Measurements from ENCODE around the gene RUNDC3A. TPM values are rescaled to one million over a fixed set of nuclear protein-coding genes. Genes with fewer than 3 reads are reported as not detected.

Gene RUNDC3A
- polyA plus RNA-seq, 1 experiment: 0.58 TPM

GRCh38 chr17:44310609-44311376, 2.4 kb downstream of the RUNDC3A start:
- TF ChIP-seq CTCF (IDR thresholded peaks at IDR 0.05; ENCODE audit: insufficient read depth, low read depth, low read length): no peak
- no peak for DNase-seq (ENCODE audit: low read depth)
- CTCF ChIA-PET: interaction anchor here (1.0 to 1.4 kb wide), 3 partner anchors 21 to 54 kb away, joined by 3 read pairs; no protein-coding TSS in a partner anchor
- Histone ChIP-seq H3K36me3 (ENCODE audit: control insufficient read depth, insufficient read depth, low read length) (no peaks in the 10 kb centered on the region), H3K27me3 (ENCODE audit: control insufficient read depth, insufficient read depth, low read length) (peaks cover 22% of the 10 kb centered on the region), H3K4me3 (ENCODE audit: low read depth, low read length) (no peak overlapping the region)
- POLR2A ChIA-PET: no interaction called here

DNA sequence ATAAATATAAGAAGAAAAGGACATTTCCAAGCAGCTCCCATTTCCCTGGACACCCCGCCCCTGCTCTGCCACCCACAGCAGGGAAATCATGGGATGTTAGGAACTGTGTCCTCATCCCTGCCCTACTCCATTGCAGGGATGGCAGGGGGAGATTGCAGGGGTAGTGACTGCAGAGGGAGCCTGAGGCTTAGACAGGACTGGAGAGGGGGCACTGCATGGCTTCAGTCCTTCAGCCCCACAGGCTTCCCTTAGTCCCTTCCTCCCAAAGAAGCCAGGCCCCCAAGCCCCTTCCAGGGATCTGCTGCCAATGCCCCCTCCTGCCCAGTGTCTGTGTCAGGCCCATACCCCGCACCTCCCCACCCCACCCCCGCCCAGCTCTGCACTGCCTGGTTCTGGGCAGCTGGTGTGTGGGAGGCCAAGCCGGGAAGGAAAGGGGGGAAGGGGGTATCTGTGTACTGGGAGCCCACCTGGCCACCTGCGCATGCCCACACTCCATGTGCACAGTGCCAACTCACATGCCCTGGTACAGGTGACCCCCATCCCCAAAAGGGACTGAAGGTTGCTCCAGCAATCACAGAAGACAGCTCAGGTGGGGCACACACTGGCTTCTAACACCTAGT, 3.3 kb downstream of the RUNDC3A start:
- POLR2A ChIA-PET: no interaction called here
- Histone ChIP-seq H3K27me3 (ENCODE audit: control insufficient read depth, insufficient read depth, low read length) (peaks cover 30% of the 10 kb centered on the region), H3K4me3 (ENCODE audit: low read depth, low read length) (no peak overlapping the region), H3K36me3 (ENCODE audit: control insufficient read depth, insufficient read depth, low read length) (no peaks in the 10 kb centered on the region)
- no peak for TF ChIP-seq CTCF (IDR thresholded peaks at IDR 0.05; ENCODE audit: insufficient read depth, low read depth, low read length)
- CTCF ChIA-PET: interaction anchor here (1.0 to 1.4 kb wide), 3 partner anchors 20 to 53 kb away, joined by 3 read pairs; no protein-coding TSS in a partner anchor
- DNase-seq (ENCODE audit: low read depth): no peak

DNA sequence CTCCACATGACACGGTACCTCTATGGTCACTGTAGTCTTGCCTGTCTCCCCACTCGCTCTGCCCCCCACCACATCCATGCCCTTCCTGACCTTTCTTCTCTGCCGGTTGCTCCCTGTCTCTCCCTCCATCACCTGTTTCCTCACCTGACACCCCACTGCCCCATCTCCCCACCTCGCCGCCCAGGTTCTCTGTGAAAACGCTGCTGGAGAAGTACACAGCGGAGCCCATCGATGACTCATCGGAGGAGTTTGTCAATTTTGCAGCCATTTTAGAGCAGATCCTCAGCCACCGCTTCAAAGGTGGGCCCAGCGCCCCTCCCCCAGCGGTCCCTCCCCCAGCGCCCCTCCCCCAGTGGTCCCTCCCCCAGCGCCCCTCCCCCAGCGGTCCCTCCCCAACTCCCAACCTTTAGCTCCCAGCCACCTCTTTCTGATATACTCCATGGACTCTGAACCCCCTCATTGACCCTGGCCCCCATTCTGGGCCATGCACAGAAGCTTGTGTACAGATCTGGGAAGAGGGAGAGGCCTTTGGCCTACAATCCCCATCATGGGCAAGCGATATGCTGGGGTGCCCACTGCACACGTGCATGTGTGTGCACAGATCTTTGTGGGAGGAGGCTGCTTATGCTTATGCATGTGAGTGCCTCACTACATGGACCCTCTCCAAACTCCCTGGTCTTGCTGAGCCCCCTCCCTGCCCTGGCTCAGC, 4.1 kb downstream of the RUNDC3A start:
- no peak for DNase-seq (ENCODE audit: low read depth)
- Histone ChIP-seq H3K27me3 (ENCODE audit: control insufficient read depth, insufficient read depth, low read length) (peaks cover 30% of the 10 kb centered on the region), H3K36me3 (ENCODE audit: control insufficient read depth, insufficient read depth, low read length) (no peaks in the 10 kb centered on the region), H3K4me3 (ENCODE audit: low read depth, low read length) (no peak overlapping the region)
- TF ChIP-seq CTCF (IDR thresholded peaks at IDR 0.05; ENCODE audit: insufficient read depth, low read depth, low read length): no peak
- POLR2A ChIA-PET: no interaction called here
- CTCF ChIA-PET: no interaction called here

GRCh38 chr17:44314031-44314430, 5.6 kb downstream of the RUNDC3A start:
- CTCF ChIA-PET: interaction anchor here (1.1 to 1.2 kb wide), 2 partner anchors 18 to 104 kb away, joined by 3 read pairs; no protein-coding TSS in a partner anchor
- Histone ChIP-seq H3K27me3 (ENCODE audit: control insufficient read depth, insufficient read depth, low read length) (peaks cover 30% of the 10 kb centered on the region), H3K36me3 (ENCODE audit: control insufficient read depth, insufficient read depth, low read length) (no peaks in the 10 kb centered on the region), H3K4me3 (ENCODE audit: low read depth, low read length) (no peak overlapping the region)
- POLR2A ChIA-PET: no interaction called here
- DNase-seq (ENCODE audit: low read depth): no peak
- TF ChIP-seq CTCF (IDR thresholded peaks at IDR 0.05; ENCODE audit: insufficient read depth, low read depth, low read length): no peak

DNA sequence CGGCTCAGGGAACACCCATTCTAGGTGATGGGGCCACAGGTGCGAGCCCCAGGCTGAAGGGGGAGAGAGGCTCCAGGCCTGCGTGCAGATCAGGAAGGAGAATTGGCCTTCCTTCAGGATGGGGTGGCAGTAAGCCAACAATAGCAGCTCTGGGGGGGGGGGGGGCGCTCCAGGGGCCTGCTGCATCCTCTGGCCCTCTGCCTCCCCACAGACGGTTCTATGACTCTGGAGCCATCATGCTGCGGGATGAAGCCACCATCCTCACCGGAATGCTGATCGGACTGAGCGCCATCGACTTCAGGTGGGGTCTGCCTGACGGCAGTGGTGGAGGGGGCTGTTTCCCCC, 6.1 kb downstream of the RUNDC3A start:
- Histone ChIP-seq H3K27me3 (ENCODE audit: control insufficient read depth, insufficient read depth, low read length) (peaks cover 30% of the 10 kb centered on the region), H3K36me3 (ENCODE audit: control insufficient read depth, insufficient read depth, low read length) (no peaks in the 10 kb centered on the region), H3K4me3 (ENCODE audit: low read depth, low read length) (no peak overlapping the region)
- DNase-seq (ENCODE audit: low read depth): no peak
- CTCF ChIA-PET: interaction anchor here (1.1 to 1.2 kb wide), 2 partner anchors 17 to 104 kb away, joined by 3 read pairs; no protein-coding TSS in a partner anchor
- TF ChIP-seq CTCF (IDR thresholded peaks at IDR 0.05; ENCODE audit: insufficient read depth, low read depth, low read length): no peak
- POLR2A ChIA-PET: no interaction called here

Measured in BJ (cell line).